ENCODE results near the gene BCAN. TPM values are rescaled to one million over a fixed set of nuclear protein-coding genes. Genes with fewer than 3 reads are reported as not detected.

BCAN gene
- total RNA-seq, 1 experiment from 2014 or later, result not detected

DNA sequence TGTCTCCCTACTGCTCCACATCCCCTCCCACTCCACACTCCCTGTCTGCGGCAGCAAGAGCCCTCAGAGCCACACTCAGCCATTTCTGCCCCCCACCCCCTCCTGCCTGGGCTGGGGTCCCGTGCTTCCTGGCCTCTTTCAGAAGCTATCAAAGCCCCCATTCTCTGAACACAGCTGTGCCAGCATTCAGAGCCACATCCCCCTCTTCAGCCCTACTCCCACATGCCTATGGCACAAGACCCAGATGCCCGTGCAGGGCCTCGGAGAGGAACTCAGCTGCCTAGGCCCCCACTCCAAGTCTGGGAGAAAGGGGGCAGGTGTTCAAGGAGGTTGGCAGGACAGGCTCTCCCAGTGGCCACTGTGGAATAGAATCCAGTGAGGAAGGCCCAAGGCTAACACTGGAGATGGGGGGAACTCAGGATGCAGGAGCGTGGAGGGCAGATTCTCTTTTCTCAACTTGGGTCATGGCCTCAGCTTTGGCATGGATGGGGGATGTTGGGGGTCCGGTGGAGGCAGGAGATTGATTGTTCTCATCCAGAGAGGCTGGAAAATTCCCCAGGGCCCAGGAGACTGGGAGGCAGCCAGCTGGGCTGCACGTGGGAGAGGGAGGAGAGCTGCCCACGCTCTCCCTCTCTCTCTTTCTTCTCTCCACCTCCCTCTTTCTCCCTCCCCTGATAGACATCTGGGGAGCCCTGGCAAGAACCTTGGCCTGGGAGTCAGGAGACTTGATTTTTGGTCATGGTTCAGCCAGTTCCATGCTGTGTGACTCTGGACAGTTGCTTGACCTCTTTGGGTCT is 3.5 kb upstream of the BCAN start:
- H4K20me1 ChIP-seq (ENCODE audit: insufficient read depth), result peaks cover 55% of the 10 kb centered on the region
- H3F3A ChIP-seq (ENCODE audit: insufficient read depth, low read depth), result peaks cover 42% of the 10 kb centered on the region
- H3K27ac ChIP-seq, result no peak overlapping the region
- peaks cover 5% of the 10 kb centered on the region; the same call in 1 of the 2 replicates for H3K27me3 ChIP-seq (ENCODE audit: insufficient read depth, low read depth)
- intact Hi-C loops (cut with micrococcal nuclease; ENCODE audit: unreplicated experiment), result no loop called here
- TSS peak; percentile 2 for BruUV-seq (replicated peaks)
- no peak overlapping the region for H2AFZ ChIP-seq
- no peaks in the 10 kb centered on the region for H3K79me2 ChIP-seq (ENCODE audit: low read depth)
- no peaks in the 10 kb centered on the region for H3K36me3 ChIP-seq (ENCODE audit: low read depth)
- TF ChIP-seq EZH2 (IDR thresholded peaks at IDR 0.05; ENCODE audit: low read depth), result no peak
- TF ChIP-seq, protein P1, sequence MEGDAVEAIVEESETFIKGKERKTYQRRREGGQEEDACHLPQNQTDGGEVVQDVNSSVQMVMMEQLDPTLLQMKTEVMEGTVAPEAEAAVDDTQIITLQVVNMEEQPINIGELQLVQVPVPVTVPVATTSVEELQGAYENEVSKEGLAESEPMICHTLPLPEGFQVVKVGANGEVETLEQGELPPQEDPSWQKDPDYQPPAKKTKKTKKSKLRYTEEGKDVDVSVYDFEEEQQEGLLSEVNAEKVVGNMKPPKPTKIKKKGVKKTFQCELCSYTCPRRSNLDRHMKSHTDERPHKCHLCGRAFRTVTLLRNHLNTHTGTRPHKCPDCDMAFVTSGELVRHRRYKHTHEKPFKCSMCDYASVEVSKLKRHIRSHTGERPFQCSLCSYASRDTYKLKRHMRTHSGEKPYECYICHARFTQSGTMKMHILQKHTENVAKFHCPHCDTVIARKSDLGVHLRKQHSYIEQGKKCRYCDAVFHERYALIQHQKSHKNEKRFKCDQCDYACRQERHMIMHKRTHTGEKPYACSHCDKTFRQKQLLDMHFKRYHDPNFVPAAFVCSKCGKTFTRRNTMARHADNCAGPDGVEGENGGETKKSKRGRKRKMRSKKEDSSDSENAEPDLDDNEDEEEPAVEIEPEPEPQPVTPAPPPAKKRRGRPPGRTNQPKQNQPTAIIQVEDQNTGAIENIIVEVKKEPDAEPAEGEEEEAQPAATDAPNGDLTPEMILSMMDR (conservative IDR thresholded peaks at IDR 0.05), result no peak
- peaks cover 28% of the 10 kb centered on the region for H3K4me1 ChIP-seq (replicated peaks; ENCODE audit: insufficient read depth)
- H3K4me3 ChIP-seq, result no peak overlapping the region
- H3K4me2 ChIP-seq, result no peak overlapping the region
- POLR2A ChIA-PET (ENCODE audit: unreplicated experiment), result interaction anchor here (0.6 kb wide), 1 partner anchor 75 kb away, joined by 31 read pairs; no protein-coding TSS in a partner anchor
- H3K9me3 ChIP-seq (ENCODE audit: insufficient read depth, low read depth), result no peaks in the 10 kb centered on the region
- DNase-seq, result no peak
- CTCF ChIA-PET, result interaction anchor here (0.9 kb wide), 1 partner anchor 12 kb away, joined by 3 read pairs; no protein-coding TSS in a partner anchor
- no peaks in the 10 kb centered on the region for H3K9me2 ChIP-seq (ENCODE audit: insufficient read depth)

DNA sequence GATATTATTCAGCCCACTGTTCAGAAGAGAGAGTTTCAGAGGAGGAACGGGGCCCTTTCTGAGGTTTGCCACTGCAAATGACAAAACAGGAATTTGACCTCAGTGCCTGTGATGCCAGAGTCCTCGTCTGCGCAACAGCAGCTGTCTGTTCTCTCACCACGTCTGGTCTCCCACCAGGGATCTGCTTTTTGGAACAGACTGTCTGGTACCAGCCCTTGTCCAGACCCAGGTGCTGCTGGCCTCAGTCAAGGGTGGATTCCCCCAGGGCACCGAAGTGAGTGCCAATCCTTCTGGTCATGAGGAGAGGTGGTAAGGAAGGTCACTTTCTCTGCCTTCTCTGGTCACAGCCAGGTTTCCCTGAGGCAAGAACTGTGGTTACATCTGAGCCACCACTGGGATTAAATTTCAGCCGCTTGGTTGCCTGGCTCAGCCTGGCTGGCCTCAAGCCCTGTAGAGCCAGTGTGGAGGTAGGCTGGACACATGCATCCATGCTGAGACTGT is 2.3 kb upstream of the BCAN start:
- H2AFZ ChIP-seq, result no peak overlapping the region
- H3K4me3 ChIP-seq, result no peak overlapping the region
- POLR2A ChIA-PET (ENCODE audit: unreplicated experiment), result interaction anchor here (0.6 kb wide), 3 partner anchors 22 to 872 kb away, joined by 3 read pairs; no protein-coding TSS in a partner anchor
- peak; percentile 90 to 93 for DNase-seq
- peaks cover 67% of the 10 kb centered on the region for H4K20me1 ChIP-seq (ENCODE audit: insufficient read depth)
- TF ChIP-seq, protein P1 (conservative IDR thresholded peaks at IDR 0.05), result no peak
- no peak for TF ChIP-seq EZH2 (IDR thresholded peaks at IDR 0.05; ENCODE audit: low read depth)
- CTCF ChIA-PET, result interaction anchor here (0.5 to 1.0 kb wide), 5 partner anchors 12 to 40 kb away, joined by 3 to 9 read pairs (median 4); no protein-coding TSS in a partner anchor
- no peaks in the 10 kb centered on the region for H3K36me3 ChIP-seq (ENCODE audit: low read depth)
- no peaks in the 10 kb centered on the region for H3K9me3 ChIP-seq (ENCODE audit: insufficient read depth, low read depth)
- H3K79me2 ChIP-seq (ENCODE audit: low read depth), result no peaks in the 10 kb centered on the region
- BruUV-seq (replicated peaks), result no TSS peak
- peaks cover 5% of the 10 kb centered on the region; the same call in 1 of the 2 replicates for H3K27me3 ChIP-seq (ENCODE audit: insufficient read depth, low read depth)
- intact Hi-C loops (cut with micrococcal nuclease; ENCODE audit: unreplicated experiment), result no loop called here
- peak overlapping the region; percentile 61 for H3K4me2 ChIP-seq
- peaks cover 54% of the 10 kb centered on the region for H3F3A ChIP-seq (ENCODE audit: insufficient read depth, low read depth)
- H3K9me2 ChIP-seq (ENCODE audit: insufficient read depth), result no peaks in the 10 kb centered on the region
- peak overlapping the region; percentile 7; the same call in 1 of the 2 replicates for H3K27ac ChIP-seq
- peaks cover 28% of the 10 kb centered on the region for H3K4me1 ChIP-seq (replicated peaks; ENCODE audit: insufficient read depth)

DNA sequence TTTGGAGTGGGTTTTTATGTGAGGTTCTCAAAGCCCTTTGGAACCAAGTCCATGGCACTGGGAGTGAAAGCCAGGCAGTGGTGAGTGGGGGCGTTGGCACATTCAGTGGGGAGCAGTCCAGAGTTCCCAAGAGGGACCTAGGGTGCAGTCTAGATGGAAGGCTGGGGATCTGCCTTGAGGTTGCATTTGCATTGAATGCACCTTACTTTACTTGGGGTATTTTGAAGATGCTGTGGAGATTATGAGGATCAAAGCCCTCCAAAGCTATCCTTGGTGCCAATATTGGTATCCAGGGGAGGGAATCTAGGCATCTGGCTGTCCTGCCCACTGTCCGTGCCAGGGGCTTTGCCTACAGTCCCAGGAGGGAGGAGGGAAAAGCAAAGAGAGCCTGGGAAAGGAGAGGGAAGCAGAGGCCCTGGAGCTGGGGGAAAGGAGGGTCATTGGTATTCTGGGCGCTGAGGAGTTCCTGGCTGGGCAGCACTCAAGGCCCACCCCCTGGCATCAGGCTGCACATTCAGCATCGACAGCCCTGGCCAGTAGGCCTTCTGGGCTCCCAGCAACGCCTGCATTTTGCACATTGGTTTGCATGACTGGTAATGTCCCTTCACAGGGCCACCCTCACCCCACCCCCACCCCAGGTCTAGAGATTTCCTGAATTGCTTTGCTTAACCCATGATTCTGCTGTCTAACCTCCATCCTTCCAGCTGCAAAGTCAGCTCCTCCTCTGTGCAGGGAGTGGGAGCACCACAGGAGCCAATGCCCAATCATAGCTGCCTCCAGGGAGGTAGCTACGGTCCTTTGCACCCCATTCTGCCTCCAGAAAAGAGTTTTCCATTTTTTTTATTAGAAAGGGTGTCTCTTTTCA is 843 bp upstream of the BCAN start:
- Histone ChIP-seq H3F3A (ENCODE audit: insufficient read depth, low read depth) (peaks cover 61% of the 10 kb centered on the region), H4K20me1 (ENCODE audit: insufficient read depth) (peaks cover 82% of the 10 kb centered on the region), H2AFZ (no peak overlapping the region), H3K4me2 (no peak overlapping the region), H3K27me3 (ENCODE audit: insufficient read depth, low read depth) (peaks cover 5% of the 10 kb centered on the region; the same call in 1 of the 2 replicates), H3K4me1 (replicated peaks; ENCODE audit: insufficient read depth) (peaks cover 28% of the 10 kb centered on the region), H3K36me3 (ENCODE audit: low read depth) (peaks cover 10% of the 10 kb centered on the region), H3K9me3 (ENCODE audit: insufficient read depth, low read depth) (no peaks in the 10 kb centered on the region), H3K27ac (no peak overlapping the region), H3K9me2 (ENCODE audit: insufficient read depth) (no peaks in the 10 kb centered on the region), H3K79me2 (ENCODE audit: low read depth) (no peaks in the 10 kb centered on the region), H3K4me3 (no peak overlapping the region)
- TF ChIP-seq EZH2 (IDR thresholded peaks at IDR 0.05; ENCODE audit: low read depth), result no peak
- TF ChIP-seq, protein P1 (conservative IDR thresholded peaks at IDR 0.05), result no peak
- TSS peak; percentile 2 for BruUV-seq (replicated peaks)
- CTCF ChIA-PET, result no interaction called here
- no peak for DNase-seq
- POLR2A ChIA-PET (ENCODE audit: unreplicated experiment), result interaction anchor here (0.6 kb wide), 1 partner anchor 76 kb away, joined by 5 read pairs; no protein-coding TSS in a partner anchor
- intact Hi-C loops (cut with micrococcal nuclease; ENCODE audit: unreplicated experiment), result no loop called here
